ENCODE measurements around the gene PRSS38. TPM values are rescaled to one million over a fixed set of nuclear protein-coding genes. Genes with fewer than 3 reads are reported as not detected.

Gene PRSS38
- total and polyA plus RNA-seq, 2 donors (not counting 3 experiments of a cell fraction or from before 2014, with no cell fraction given) = not detected

DNA sequence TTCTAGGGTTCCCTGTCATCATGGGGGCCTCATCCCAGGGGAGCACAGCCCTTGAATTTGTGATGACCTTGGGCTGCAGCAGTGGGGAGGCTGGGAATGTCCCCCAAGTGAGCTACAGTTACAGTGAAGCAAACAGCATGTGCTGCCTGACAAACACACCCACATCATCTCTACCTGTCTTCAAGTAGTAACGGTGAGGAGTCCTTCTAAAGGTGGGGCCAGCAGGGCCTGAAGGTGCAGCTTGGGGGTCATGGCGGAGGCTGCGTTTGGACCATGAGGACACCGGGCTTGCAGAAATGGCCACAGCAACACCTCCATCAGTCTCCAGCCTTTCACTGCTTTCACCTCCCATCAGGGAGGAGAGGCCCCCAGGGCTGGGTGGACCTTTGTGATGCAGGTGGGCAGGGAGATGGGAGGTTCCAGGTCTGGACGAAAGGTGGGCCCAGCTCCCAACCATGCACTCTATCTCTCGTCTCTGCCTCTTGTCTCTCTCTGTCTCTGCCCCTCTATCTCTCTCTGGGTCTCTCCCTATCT lies 76.5 kb downstream of the PRSS38 start:
- H3K9me1 ChIP-seq (replicated peaks; ENCODE audit: control insufficient read depth, extremely low read depth, insufficient read depth, low read length) = no peaks in the 10 kb centered on the region
- H3K9ac ChIP-seq (replicated peaks; ENCODE audit: extremely low read depth, insufficient read depth, low read length) = no peak overlapping the region
- POLR2A ChIA-PET = interaction anchor here (0.6 kb wide), 1 partner anchor 515 kb away, joined by 9 read pairs; the partner anchor contains the start of gene TRIM11
- DNase-seq (ENCODE audit: low read depth, low spot score) = no peak
- no peak overlapping the region for H3K4me2 ChIP-seq (ENCODE audit: insufficient read depth, low read length)
- no peak overlapping the region for H2AFZ ChIP-seq (ENCODE audit: low read depth, low read length)
- H3K36me3 ChIP-seq (ENCODE audit: control insufficient read depth in 2 of 2, extremely low read depth in 1 of 2, insufficient read depth in 2 of 2, low read length in 2 of 2) = no peaks in the 10 kb centered on the region
- no peak for FAIRE-seq
- dilution Hi-C loops (cut with MboI; ENCODE audit: extremely low pct_ligation_motif_present, low sequenced_read_pairs) (no loop called here), intact Hi-C loops (cut with micrococcal nuclease) (no loop called here)
- H3K79me2 ChIP-seq (ENCODE audit: control insufficient read depth, insufficient read depth, low read length) = no peaks in the 10 kb centered on the region
- H3K27ac ChIP-seq (ENCODE audit: insufficient read depth, low read depth, low read length) = no peak overlapping the region
- no peaks in the 10 kb centered on the region for H3K9me3 ChIP-seq (replicated peaks; ENCODE audit: control insufficient read depth, insufficient read depth, low read length)
- no peak overlapping the region for H3K4me3 ChIP-seq (replicated peaks in 1 of 3; ENCODE audit: insufficient read depth in 1 of 3, low read depth in 1 of 3, low read length in 3 of 3)
- no peaks in the 10 kb centered on the region for H3K4me1 ChIP-seq (ENCODE audit: control insufficient read depth, extremely low read depth, insufficient read depth, low read length)
- no peaks in the 10 kb centered on the region for H4K20me1 ChIP-seq (replicated peaks; ENCODE audit: control insufficient read depth, extremely low read depth, insufficient read depth, low read length)
- CTCF ChIA-PET = no interaction called here
- no TSS peak for BruUV-seq (replicated peaks)
- no peaks in the 10 kb centered on the region for H3K27me3 ChIP-seq (ENCODE audit: control insufficient read depth in 2 of 2, insufficient read depth in 2 of 2, low read length in 2 of 2)
- TF ChIP-seq, protein P1, sequence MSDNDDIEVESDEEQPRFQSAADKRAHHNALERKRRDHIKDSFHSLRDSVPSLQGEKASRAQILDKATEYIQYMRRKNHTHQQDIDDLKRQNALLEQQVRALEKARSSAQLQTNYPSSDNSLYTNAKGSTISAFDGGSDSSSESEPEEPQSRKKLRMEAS (IDR thresholded peaks at IDR 0.05; ENCODE audit: insufficient read depth, insufficient read length) = no peak
- TF ChIP-seq, protein P2, sequence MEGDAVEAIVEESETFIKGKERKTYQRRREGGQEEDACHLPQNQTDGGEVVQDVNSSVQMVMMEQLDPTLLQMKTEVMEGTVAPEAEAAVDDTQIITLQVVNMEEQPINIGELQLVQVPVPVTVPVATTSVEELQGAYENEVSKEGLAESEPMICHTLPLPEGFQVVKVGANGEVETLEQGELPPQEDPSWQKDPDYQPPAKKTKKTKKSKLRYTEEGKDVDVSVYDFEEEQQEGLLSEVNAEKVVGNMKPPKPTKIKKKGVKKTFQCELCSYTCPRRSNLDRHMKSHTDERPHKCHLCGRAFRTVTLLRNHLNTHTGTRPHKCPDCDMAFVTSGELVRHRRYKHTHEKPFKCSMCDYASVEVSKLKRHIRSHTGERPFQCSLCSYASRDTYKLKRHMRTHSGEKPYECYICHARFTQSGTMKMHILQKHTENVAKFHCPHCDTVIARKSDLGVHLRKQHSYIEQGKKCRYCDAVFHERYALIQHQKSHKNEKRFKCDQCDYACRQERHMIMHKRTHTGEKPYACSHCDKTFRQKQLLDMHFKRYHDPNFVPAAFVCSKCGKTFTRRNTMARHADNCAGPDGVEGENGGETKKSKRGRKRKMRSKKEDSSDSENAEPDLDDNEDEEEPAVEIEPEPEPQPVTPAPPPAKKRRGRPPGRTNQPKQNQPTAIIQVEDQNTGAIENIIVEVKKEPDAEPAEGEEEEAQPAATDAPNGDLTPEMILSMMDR (IDR thresholded peaks at IDR 0.05; ENCODE audit: extremely low read depth in 1 of 2, insufficient read depth in 1 of 2, low read depth in 1 of 2, low read length in 2 of 2) = no peak

DNA sequence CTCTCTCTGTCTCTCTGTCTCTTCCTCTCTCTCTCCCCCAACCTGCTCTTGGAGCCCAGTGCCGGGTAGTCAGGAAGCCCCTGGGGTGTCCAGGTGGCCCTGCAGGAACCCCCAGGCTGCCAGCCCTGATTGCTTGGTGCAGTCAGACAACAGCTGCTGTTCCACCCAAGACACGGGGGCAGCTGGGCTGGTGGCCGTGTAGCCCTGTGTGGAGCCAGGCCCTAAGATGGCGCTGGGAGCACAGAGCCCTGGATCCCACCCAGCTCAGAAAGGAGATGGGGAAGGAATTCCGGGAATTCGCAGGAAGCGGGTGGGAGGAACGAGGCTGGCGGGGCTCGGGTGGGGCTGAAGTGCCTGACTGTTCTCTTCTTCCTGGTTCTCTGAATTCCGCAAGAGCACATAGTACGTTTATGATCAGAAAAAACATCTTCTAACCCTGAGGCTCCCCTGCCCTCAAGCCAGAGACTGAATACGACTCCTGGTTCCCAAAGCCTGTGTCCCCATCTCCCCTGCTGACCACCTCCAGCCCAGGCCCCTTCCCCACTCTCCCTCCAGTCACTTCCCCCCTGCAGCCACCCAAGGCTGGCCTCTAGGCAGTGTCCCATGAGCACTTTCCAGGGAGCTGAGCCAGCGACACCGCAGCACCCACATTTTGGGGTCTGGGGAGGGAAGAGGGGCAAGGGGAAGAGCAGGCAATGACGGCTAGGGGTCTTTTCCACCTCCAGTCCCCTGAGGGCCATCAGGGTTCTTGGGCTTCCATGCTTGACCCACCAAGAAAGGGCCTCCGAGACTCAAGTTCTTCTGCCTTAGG lies 77.2 kb downstream of the PRSS38 start:
- FAIRE-seq = no peak
- no peaks in the 10 kb centered on the region for H3K36me3 ChIP-seq (ENCODE audit: control insufficient read depth in 2 of 2, extremely low read depth in 1 of 2, insufficient read depth in 2 of 2, low read length in 2 of 2)
- H3K4me3 ChIP-seq (replicated peaks in 1 of 3; ENCODE audit: insufficient read depth in 1 of 3, low read depth in 1 of 3, low read length in 3 of 3) = no peak overlapping the region
- DNase-seq (ENCODE audit: low read depth, low spot score) = no peak
- BruUV-seq (replicated peaks) = no TSS peak
- ChIA-PET CTCF (no interaction called here), POLR2A (interaction anchor here (0.6 kb wide), 1 partner anchor 514 kb away, joined by 9 read pairs; the partner anchor contains the start of gene TRIM11)
- no peak overlapping the region for H2AFZ ChIP-seq (ENCODE audit: low read depth, low read length)
- TF ChIP-seq GATA2 (IDR thresholded peaks at IDR 0.05; ENCODE audit: insufficient read depth, insufficient read length, low read depth, low read length) (no peak), FOS (IDR thresholded peaks at IDR 0.05; ENCODE audit: borderline replicate concordance, insufficient read depth, low read length) (no peak), MYC (IDR thresholded peaks at IDR 0.05; ENCODE audit: low read depth, low read length) (no peak), POLR2A (IDR thresholded peaks at IDR 0.05; ENCODE audit: low read depth, low read length) (no peak), EZH2 (IDR thresholded peaks at IDR 0.05; ENCODE audit: borderline replicate concordance, low read depth, low read length, severe bottlenecking) (no peak), POLR2AphosphoS5 (IDR thresholded peaks at IDR 0.05; ENCODE audit: insufficient read depth, low read depth, low read length) (no peak), JUN (IDR thresholded peaks at IDR 0.05; ENCODE audit: borderline replicate concordance, insufficient read depth, insufficient read length, low read depth) (no peak)
- TF ChIP-seq, protein P1 (IDR thresholded peaks at IDR 0.05; ENCODE audit: insufficient read depth, insufficient read length) = no peak
- TF ChIP-seq, protein P2 (IDR thresholded peaks at IDR 0.05; ENCODE audit: extremely low read depth in 1 of 2, insufficient read depth in 1 of 2, low read depth in 1 of 2, low read length in 2 of 2) = no peak
- no peaks in the 10 kb centered on the region for H3K9me3 ChIP-seq (replicated peaks; ENCODE audit: control insufficient read depth, insufficient read depth, low read length)
- no peaks in the 10 kb centered on the region for H3K9me1 ChIP-seq (replicated peaks; ENCODE audit: control insufficient read depth, extremely low read depth, insufficient read depth, low read length)
- H3K79me2 ChIP-seq (ENCODE audit: control insufficient read depth, insufficient read depth, low read length) = no peaks in the 10 kb centered on the region
- H4K20me1 ChIP-seq (replicated peaks; ENCODE audit: control insufficient read depth, extremely low read depth, insufficient read depth, low read length) = no peaks in the 10 kb centered on the region
- intact Hi-C loops (cut with micrococcal nuclease) = no loop called here
- no peak overlapping the region for H3K27ac ChIP-seq (ENCODE audit: insufficient read depth, low read depth, low read length)
- no peaks in the 10 kb centered on the region for H3K4me1 ChIP-seq (ENCODE audit: control insufficient read depth, extremely low read depth, insufficient read depth, low read length)
- H3K9ac ChIP-seq (replicated peaks; ENCODE audit: extremely low read depth, insufficient read depth, low read length) = no peak overlapping the region
- no peaks in the 10 kb centered on the region for H3K27me3 ChIP-seq (ENCODE audit: control insufficient read depth in 2 of 2, insufficient read depth in 2 of 2, low read length in 2 of 2)
- dilution Hi-C loops (cut with MboI; ENCODE audit: extremely low pct_ligation_motif_present, low sequenced_read_pairs) = no loop called here
- H3K4me2 ChIP-seq (ENCODE audit: insufficient read depth, low read length) = no peak overlapping the region
